Measurements from ENCODE around the gene REXO2.
A peak's percentile ranks its signal among the peaks of the same experiment; 100 is the strongest.

Gene REXO2

DNA sequence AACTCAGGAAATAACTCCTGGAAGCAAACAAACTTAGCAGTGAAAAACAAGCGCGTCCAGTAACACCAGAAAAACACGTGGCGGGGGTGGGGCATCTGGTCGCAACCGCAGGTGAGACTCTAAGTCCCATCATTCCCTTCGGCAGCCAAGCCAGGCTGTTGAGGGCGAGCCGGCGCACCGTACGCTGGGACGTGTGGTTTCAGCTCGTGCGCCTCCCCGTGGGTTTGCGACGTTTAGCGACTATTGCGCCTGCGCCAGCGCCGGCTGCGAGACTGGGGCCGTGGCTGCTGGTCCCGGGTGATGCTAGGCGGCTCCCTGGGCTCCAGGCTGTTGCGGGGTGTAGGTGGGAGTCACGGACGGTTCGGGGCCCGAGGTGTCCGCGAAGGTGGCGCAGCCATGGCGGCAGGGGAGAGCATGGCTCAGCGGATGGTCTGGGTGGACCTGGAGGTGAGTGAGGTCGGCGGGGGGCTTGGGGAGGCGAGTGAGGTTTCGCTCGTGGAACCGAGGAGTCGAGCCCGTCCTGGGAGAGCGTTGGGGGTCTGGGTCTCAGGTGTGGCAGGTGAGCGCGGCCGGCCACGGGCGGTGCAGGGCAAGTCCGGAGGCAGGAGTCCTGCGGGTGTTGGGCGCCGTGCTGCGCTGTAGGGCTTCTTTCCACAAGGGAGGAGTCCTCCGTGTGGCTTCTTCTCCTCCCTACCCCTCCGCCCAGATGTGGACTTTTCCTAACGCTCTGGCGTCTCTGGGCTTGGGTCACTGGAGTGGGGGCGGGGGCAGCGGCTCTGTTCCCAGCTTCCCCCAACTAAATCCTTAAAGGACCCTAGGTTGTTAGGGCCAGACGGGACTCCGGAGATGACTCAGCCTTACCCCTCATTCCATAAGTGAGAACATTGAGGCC lies at the start of gene REXO2:
TSS of gene REXO2 (plus strand) at position 239 of the 892 bp plus-strand sequence. CDS start at position 301, 62 bp downstream.
- peak; percentile 88 for DNase-seq (ENCODE audit: low read depth in 2 of 2)

GRCh38 chr11:114392735-114393667 lies 46.3 kb upstream of the REXO2 start:
- no peak for DNase-seq (ENCODE audit: low read depth in 2 of 2)

DNA sequence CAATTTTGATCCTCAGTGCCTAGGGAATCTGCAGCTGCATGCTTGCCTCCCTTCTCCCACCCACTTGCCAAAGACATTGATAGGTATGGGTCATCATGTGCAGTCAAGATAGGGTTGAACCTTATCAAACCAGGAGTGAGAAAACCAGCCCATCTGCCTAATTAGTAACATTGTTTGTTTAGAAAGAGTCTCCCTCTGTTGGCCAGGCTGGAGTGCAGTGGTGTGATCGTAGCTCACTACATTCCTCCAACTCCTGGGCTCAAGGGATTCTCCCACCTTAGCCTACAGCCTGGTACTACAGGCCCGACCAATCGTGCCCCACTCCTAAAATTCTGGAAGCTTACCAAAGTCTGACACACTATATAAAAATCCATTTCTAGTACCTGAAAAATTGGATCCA lies 43.5 kb upstream of the REXO2 start:
- DNase-seq (ENCODE audit: low read depth in 2 of 2): no peak

DNA sequence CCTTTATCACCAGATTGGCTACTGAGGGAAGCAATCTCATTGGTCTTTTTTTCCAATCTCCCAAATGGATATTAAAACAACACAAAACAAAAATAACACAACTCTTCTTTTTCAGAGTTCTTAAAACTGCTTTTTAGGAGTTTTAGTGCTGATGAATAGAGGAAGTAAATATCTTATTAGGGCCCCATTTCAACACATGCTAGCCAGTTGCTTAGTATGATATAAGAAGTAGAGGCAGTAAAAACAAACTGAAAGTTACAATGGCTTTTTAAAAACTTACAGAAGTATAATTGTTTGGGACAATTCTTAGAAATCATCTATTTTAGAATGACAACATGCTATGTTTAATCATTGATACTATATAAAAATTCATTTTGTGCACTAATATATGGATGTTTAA lies 42.4 kb upstream of the REXO2 start:
- DNase-seq (ENCODE audit: low read depth in 2 of 2): no peak

DNA sequence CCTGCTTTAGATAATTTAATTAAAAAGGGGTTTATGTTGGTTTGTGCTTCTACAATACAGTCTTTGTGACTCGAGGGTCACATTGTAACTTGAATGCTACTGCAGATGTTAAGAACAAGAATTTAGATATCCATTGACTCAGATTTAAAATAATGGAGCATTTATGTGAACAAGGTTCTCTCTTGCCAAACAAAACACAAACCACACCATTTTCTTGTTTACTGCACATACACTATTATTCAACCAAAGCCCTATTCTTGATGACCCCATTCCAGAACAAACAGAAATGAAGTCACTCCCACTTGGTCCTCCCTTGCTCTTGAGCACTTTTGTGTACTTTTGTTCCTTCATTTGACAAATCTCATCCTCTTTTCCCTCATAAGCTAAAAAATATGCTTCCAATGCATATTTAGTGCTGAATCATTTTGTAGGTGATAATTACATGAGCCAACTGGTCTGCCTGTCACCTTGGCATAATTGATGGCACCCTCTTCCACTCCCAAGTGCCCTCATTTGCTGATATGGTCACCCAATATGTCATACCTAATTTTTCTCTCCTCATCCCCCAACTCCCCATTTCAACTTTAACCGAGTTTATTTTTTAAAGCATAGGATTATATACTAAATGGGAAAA lies 41.8 kb upstream of the REXO2 start:
- no peak for DNase-seq (ENCODE audit: low read depth in 2 of 2)

- no peak for DNase-seq (ENCODE audit: low read depth in 2 of 2)
Measured at GRCh38 chr11:114398303-114398920, 40.9 kb upstream of the REXO2 start.

DNA sequence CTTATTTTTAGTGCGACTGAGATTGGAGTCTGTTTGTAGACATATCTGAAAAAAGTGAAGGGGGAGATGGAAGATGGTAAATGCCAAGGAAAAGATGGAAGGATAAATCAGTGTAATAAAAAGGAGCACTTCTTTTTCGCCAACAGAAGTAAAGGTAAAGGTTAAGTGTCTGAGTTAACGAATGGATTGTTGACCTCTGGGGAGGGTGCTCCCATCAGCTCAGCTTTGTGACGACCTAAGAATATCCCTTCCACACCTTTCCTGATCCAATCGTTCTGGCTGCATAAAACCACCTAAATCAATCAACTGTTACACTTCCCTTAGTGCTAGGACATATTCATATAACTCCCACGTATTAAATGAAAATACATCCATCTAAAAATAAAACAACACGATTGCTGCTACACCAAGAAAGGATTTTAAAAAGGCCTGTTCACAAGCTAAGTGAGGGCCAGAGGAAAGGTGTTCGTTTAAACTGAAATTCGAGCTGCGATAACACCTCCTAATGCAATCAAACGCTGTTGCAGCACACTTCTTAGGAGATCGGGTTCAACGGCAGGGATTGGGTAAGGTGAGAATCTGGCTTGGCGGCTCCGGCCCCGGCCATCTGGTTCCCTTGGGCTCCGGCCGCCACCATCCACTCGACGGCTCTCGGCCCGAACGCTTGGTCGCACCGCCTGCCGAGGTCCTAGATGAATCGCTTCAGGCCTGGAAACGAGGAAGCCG lies 39.6 kb upstream of the REXO2 start:
- no peak for DNase-seq (ENCODE audit: low read depth in 2 of 2)

- peak; percentile 93 to 97 for DNase-seq (ENCODE audit: low read depth in 2 of 2)
Measured at GRCh38 chr11:114400216-114400914, 38.9 kb upstream of the REXO2 start, which contains the start of the genes C11orf71 and RBM7. C11orf71 (minus strand) TSS chr11:114400511; CDS start chr11:114400331, 180 bp downstream. RBM7 (plus strand) TSS chr11:114400666; CDS start chr11:114400672, 6 bp downstream.

DNA sequence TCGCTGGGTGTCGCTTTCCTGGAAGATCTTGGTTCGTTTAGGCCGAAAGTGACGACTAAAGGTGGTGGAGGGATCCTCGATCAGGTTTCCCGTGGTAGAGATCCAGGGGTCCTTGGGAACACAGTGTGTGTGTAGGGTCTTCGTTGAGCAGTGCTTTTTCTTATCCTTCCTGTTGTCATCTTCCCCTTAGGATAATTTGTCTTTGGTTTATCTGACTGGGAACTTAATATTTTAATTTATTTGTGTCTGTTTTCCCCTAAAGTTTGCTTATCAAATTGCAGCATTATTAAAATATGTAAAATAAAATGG lies 38.4 kb upstream of the REXO2 start:
- DNase-seq (ENCODE audit: low read depth in 2 of 2): no peak

- no peak for DNase-seq (ENCODE audit: low read depth in 2 of 2)
Measured at GRCh38 chr11:114401311-114401710, 38.0 kb upstream of the REXO2 start.

DNA sequence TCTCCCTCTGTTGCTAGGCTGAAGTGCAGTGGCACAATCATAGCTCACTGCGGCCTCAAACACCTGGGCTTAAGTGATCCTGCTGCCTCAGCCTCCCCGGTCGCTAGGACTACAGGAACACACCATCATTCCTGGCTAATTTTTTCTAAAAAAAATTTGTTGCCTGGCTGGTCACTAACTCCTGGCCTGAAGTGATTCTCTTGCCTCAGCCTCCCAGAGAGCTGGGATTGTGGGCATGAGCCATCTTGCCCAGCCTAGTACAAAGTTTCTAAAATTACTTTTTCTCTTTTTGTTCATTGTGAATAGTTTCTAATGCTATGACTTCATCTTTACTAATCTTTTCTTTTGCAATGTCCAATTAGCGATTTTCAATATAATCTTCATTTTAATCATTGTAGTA lies 26.3 kb upstream of the REXO2 start:
- no peak for DNase-seq (ENCODE audit: low read depth in 2 of 2)

- no peak for DNase-seq (ENCODE audit: low read depth in 2 of 2)
Measured at GRCh38 chr11:114413958-114414357, 25.3 kb upstream of the REXO2 start.

DNA sequence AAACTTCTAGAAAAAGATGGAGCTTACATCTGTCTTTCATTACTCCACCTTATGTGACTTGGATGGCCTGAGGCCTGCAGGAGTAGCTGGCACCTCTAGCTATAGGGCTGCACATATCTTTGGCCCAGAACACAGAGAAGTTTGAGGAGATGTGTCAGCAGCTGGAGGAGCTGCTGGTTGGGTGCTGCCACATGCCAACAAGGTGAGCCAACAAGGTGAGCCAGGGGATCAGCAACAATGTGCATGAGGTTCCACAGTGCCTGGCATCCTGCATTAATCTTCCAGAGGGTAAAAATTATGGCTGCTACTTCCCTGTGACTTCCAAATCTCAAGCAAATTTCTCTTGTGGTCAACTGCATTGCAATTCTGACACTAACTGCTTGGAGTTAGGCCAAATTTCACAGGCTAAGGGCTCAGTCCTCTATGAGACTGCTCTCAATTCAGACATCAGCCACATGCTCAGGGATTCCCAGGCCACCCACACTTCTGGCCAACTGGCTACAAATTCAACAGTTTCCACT lies 22.8 kb upstream of the REXO2 start:
- DNase-seq (ENCODE audit: low read depth in 2 of 2): no peak

GRCh38 chr11:114426280-114426679 lies 13.0 kb upstream of the REXO2 start:
- DNase-seq (ENCODE audit: low read depth in 2 of 2): no peak

DNA sequence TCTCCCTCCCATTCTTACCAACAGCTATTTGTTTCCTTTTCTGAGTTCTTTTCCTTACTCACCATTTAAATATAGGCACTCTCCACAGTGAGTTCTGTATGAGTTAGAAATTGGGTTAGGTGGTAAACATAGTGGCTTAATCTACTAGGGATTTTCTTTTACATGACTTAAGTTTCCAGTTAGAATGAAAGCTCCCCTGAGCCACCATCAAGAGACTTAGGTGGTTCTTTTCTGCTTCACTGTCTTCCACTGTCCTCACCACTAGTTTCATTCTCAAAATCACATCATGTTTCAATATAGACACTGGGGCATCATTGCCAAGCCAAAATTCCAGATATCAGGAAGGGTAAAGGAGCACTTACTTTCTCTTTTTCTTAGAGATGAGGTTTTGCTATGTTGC lies 9.0 kb upstream of the REXO2 start:
- no peak for DNase-seq (ENCODE audit: low read depth in 2 of 2)

GRCh38 chr11:114432893-114433292 lies 6.4 kb upstream of the REXO2 start:
- DNase-seq (ENCODE audit: low read depth in 2 of 2): no peak

DNA sequence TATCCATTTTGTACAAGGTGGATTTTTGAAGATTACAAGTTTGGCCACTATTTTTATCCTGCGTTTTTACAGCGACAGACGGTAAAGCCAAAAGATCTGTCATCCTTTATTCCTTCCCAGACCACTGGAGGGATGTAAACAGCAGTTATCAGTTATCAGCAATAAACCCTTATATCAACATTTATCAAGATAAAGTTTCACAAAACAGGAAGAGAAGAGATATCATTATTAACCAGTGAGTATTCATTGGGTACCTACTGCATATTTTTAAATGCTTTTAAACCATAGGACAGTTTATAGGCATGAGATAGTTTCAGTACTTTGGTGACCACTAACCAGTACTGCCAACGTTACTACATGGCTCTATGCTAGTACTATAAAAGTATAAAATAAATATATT lies 5.9 kb upstream of the REXO2 start:
- DNase-seq (ENCODE audit: low read depth in 2 of 2): no peak

DNA sequence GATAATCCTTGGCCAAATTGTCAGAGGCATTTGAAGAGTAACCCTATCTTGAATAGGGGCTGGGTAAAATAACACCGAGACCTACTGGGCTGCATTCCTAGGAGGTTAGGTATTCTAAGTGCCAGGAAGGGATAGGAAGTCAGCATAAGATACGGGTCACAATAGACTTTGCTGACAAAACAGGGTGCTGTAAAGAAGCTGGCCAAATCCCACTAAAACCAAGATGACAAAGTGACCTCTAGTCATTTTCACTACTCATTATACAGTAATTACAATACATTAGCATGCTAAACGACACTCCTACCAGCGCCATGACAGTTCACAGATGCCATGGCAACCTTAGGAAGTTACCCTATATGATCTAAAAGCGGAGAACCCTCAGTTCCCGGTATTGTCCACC lies 964 bp upstream of the REXO2 start:
- DNase-seq (ENCODE audit: low read depth in 2 of 2): no peak

DNA sequence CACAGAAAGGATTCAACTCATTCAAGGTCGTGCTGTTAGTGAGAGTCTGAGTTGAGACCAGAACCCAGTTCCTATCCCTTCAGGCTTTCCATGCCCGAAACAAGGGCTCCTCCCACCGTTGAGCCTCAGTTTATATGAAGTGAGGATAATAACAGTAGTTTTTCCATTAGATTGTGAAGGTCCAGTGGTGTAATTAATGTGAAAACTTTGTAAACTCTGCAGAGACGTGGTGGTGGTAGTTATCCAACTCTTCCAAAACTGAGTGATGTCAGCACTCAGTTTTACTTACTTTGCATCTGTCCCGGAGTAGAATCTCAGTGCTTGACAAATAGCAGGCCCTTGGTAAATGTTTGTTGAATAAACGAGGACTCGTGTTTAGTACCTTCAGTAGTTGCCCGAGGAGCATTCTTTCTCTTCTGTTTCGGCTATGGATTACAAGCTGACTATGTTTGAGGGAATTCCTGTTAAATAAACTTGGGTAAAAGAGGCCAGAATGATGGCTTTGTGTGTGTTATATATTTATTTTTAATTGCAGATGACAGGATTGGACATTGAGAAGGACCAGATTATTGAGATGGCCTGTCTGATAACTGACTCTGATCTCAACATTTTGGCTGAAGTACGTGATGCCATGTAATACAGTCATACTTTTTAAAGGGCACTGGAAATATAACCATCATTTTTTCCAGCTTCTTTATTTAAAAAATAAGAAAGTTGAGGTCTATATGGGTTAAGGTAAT lies 1.0 kb downstream of the REXO2 start:
- DNase-seq (ENCODE audit: low read depth in 2 of 2): no peak
